CD4-positive, alpha-beta T cell (primary cell): ENCODE measurements around the gene WFDC2. TPM values are rescaled to one million over a fixed set of nuclear protein-coding genes. Genes with fewer than 3 reads are reported as not detected.

Experiments
- ATAC-seq: fragments of 200-7000 bp; cut with Tn5 transposase; one replicate; pipeline ENCODE4 v1.10.0; 2022; ENCODE audit warnings: mild to moderate bottlenecking; ENCODE audit not compliant: poor library complexity
- CTCF ChIA-PET: fragments of 350-600 bp; sonication (Branson Sonifier 250); formaldehyde crosslinking; loops from one replicate; lab custom pipeline; 2021; ENCODE audit warnings: antibody characterized with exemption, inconsistent platforms; lab: Charles Lee
- POLR2A ChIA-PET: fragments of 350-600 bp; sonication (Branson Sonifier 250); formaldehyde crosslinking; loops from one replicate; lab custom pipeline; 2021; ENCODE audit warnings: antibody characterized with exemption, inconsistent platforms; lab: Charles Lee
- DNase-seq, 14 experiments: peaks; one replicate each; pipeline ENCODE4 v3.0.0-alpha.2; 2013 to 2020; ENCODE audit warnings: mixed read lengths in 2 of 14
- H3K27ac ChIP-seq, 2 donors: one replicate each; pipeline versions ENCODE4 v1.5.1 to v1.7.0; 2013; ENCODE audit warnings: low read length in 2 of 2, low read depth in 1 of 2, mild to moderate bottlenecking in 1 of 2
- H3K27me3 ChIP-seq, 2 experiments: 1 replicate in 1 of 2; 2 replicates in 1 of 2; pipeline versions ENCODE4 v1.6.1 to v1.7.0; 2013; ENCODE audit warnings: low read length in 2 of 2, control low read depth in 1 of 2, mild to moderate bottlenecking in 1 of 2, moderate library complexity in 1 of 2; ENCODE audit not compliant: insufficient read depth in 2 of 2, control insufficient read depth in 1 of 2
- H3K36me3 ChIP-seq: one replicate; pipeline ENCODE4 v1.6.1; 2013; ENCODE audit warnings: low read length, control low read depth; ENCODE audit not compliant: insufficient read depth
- H3K4me1 ChIP-seq: one replicate; pipeline ENCODE4 v1.6.1; 2013; ENCODE audit warnings: low read length, control low read depth; ENCODE audit not compliant: insufficient read depth
- H3K4me3 ChIP-seq: one replicate; pipeline ENCODE4 v1.5.1; 2013; ENCODE audit warnings: mild to moderate bottlenecking, low read length, moderate library complexity
- H3K9me3 ChIP-seq, 2 experiments: 1 replicate in 1 of 2; 2 replicates in 1 of 2; pipeline versions ENCODE4 v1.6.1 to v1.7.0; 2013; ENCODE audit warnings: low read length in 2 of 2, mild to moderate bottlenecking in 2 of 2, control low read depth in 1 of 2, moderate library complexity in 1 of 2; ENCODE audit not compliant: control insufficient read depth in 1 of 2, insufficient read depth in 1 of 2
- H3K27ac Mint-ChIP-seq: one replicate; pipeline ENCODE4 v1.8.0; 2020; ENCODE audit warnings: mixed read lengths
- H3K27me3 Mint-ChIP-seq: one replicate; pipeline ENCODE4 v1.8.0; 2021; ENCODE audit warnings: mixed read lengths
- H3K36me3 Mint-ChIP-seq: one replicate; pipeline ENCODE4 v1.8.0; 2021; ENCODE audit warnings: low read depth, mixed read lengths
- H3K4me1 Mint-ChIP-seq: one replicate; pipeline ENCODE4 v1.8.0; 2021; ENCODE audit warnings: low read depth, mixed read lengths
- H3K4me3 Mint-ChIP-seq: one replicate; pipeline ENCODE4 v1.8.0; 2020; ENCODE audit warnings: mild to moderate bottlenecking, mixed read lengths
- H3K9me3 Mint-ChIP-seq: one replicate; pipeline ENCODE4 v1.8.0; 2020; ENCODE audit warnings: mixed read lengths
- CTCF ChIP-seq: fragments of 200-600 bp; IDR thresholded peaks from one replicate; pipeline ENCODE4 v1.8.0; 2022; ENCODE audit warnings: antibody characterized with exemption, mild to moderate bottlenecking
- intact Hi-C, 2 experiments: fragments of 100-400 bp; cut with DNase I in 1 of 2; cut with micrococcal nuclease in 1 of 2; formaldehyde crosslinking; loops; one replicate each; pipeline versions ENCODE4 v1.15.1 to v1.9.0; 2023 to 2025; cut with DNase I, micrococcal nuclease
- total RNA-seq, 174 experiments: library from RNA in 2 of 174; stranded (reverse) in 2 of 174; gene quantifications; one replicate each; pipeline ENCODE4 v1.2.3 and lab custom pipeline; 2021 to 2026

WFDC2 gene
- total RNA-seq, 2 experiments from 2014 or later, result not detected

GRCh38 chr20:45487231-45487635 is 17.7 kb downstream of the WFDC2 start:
- H3K27me3 ChIP-seq, result peaks cover 6% of the 10 kb centered on the region in 2 experiments
- no peak for TF ChIP-seq CTCF
- ChIA-PET CTCF (no interaction called here), POLR2A (no interaction called here)
- intact Hi-C loops, result no loop called here
- H3K9me3 ChIP-seq, result no peaks in the 10 kb centered on the region
- DNase-seq (peak in 1 of 14 experiments; percentile 6), ATAC-seq (no peak)
- H3K36me3 ChIP-seq, result no peaks in the 10 kb centered on the region
- H3K27ac Mint-ChIP-seq, result no peak overlapping the region
- H3K4me3 ChIP-seq, result no peak overlapping the region
- H3K27me3 Mint-ChIP-seq, result peaks cover 74% of the 10 kb centered on the region
- no peaks in the 10 kb centered on the region for H3K36me3 Mint-ChIP-seq
- no peaks in the 10 kb centered on the region for H3K4me1 ChIP-seq
- no peaks in the 10 kb centered on the region for H3K9me3 Mint-ChIP-seq
- no peaks in the 10 kb centered on the region for H3K4me1 Mint-ChIP-seq
- no peak overlapping the region for H3K27ac ChIP-seq
- no peak overlapping the region for H3K4me3 Mint-ChIP-seq

GRCh38 chr20:45489083-45489531 is 19.6 kb downstream of the WFDC2 start:
- TF ChIP-seq CTCF, result no peak
- Histone ChIP-seq H3K4me1 (no peaks in the 10 kb centered on the region), H3K4me3 (no peak overlapping the region), H3K9me3 (no peaks in the 10 kb centered on the region), H3K27me3 (peaks cover 6% of the 10 kb centered on the region in 2 experiments), H3K36me3 (no peaks in the 10 kb centered on the region), H3K27ac (no peak overlapping the region)
- DNase-seq (no peak), ATAC-seq (no peak)
- ChIA-PET POLR2A (no interaction called here), CTCF (no interaction called here)
- H3K9me3 Mint-ChIP-seq, result no peaks in the 10 kb centered on the region
- no peak overlapping the region for H3K4me3 Mint-ChIP-seq
- H3K36me3 Mint-ChIP-seq, result no peaks in the 10 kb centered on the region
- peaks cover 64% of the 10 kb centered on the region for H3K27me3 Mint-ChIP-seq
- intact Hi-C loops, result no loop called here
- H3K4me1 Mint-ChIP-seq, result no peaks in the 10 kb centered on the region
- no peak overlapping the region for H3K27ac Mint-ChIP-seq

GRCh38 chr20:45495501-45495941 is 26.0 kb downstream of the WFDC2 start:
- no peak overlapping the region for H3K4me3 ChIP-seq
- H3K9me3 ChIP-seq, result no peaks in the 10 kb centered on the region
- no peaks in the 10 kb centered on the region for H3K36me3 ChIP-seq
- H3K27ac ChIP-seq, result no peak overlapping the region
- no peak overlapping the region for H3K4me3 Mint-ChIP-seq
- peaks cover 8 to 16% of the 10 kb centered on the region in 2 experiments for H3K27me3 ChIP-seq
- peaks cover 39% of the 10 kb centered on the region for H3K27me3 Mint-ChIP-seq
- no peaks in the 10 kb centered on the region for H3K4me1 ChIP-seq
- H3K27ac Mint-ChIP-seq, result no peak overlapping the region
- no peak for TF ChIP-seq CTCF
- intact Hi-C loops, result no loop called here
- no peaks in the 10 kb centered on the region for H3K4me1 Mint-ChIP-seq
- ChIA-PET POLR2A (no interaction called here), CTCF (no interaction called here)
- ATAC-seq (no peak), DNase-seq (peak in 2 of 14 experiments; percentile 19 to 20)
- no peaks in the 10 kb centered on the region for H3K36me3 Mint-ChIP-seq
- H3K9me3 Mint-ChIP-seq, result no peaks in the 10 kb centered on the region
